ENCODE results near the gene NCAN. TPM values are rescaled to one million over a fixed set of nuclear protein-coding genes. Genes with fewer than 3 reads are reported as not detected.

NCAN gene
- total and polyA plus RNA-seq, 9 of the 15 experiments (the other 6 are each of a cell fraction or from before 2014, with no cell fraction given) = 0.04 TPM; not detected in 8

GRCh38 chr19:19271828-19272599, 60.3 kb downstream of the NCAN start:
- ChIA-PET CTCF (ENCODE audit: low intra/inter-chr PET ratio) (no interaction called here), POLR2A (interaction anchor here (0.6 kb wide), 1 partner anchor 72 kb away, joined by 3 read pairs; no protein-coding TSS in a partner anchor)
- no peak overlapping the region for H2AFZ ChIP-seq (ENCODE audit: low read depth, low read length)
- no peaks in the 10 kb centered on the region for H3K9me3 ChIP-seq (replicated peaks; ENCODE audit: control insufficient read depth, insufficient read depth, low read depth, low read length)
- H3K27ac ChIP-seq (ENCODE audit: extremely low read depth, low read depth, low read length) = no peak overlapping the region
- TF ChIP-seq NFATC3 (IDR thresholded peaks at IDR 0.05) (no peak), NRF1 (conservative IDR thresholded peaks at IDR 0.05 in 1 of 2, IDR thresholded peaks at IDR 0.05 in 1 of 2) (no peak), RBM15 (IDR thresholded peaks at IDR 0.05; ENCODE audit: insufficient read depth, low read length) (no peak), U2AF1 (optimal IDR thresholded peaks at IDR 0.05; ENCODE audit: low read depth, low read length) (no peak)
- DNase-seq (ENCODE audit: extremely low read depth in 1 of 4, low spot score in 3 of 4) (no peak), FAIRE-seq (no peak), ATAC-seq (no peak)
- no peaks in the 10 kb centered on the region for H3K79me2 ChIP-seq (ENCODE audit: control insufficient read depth, insufficient read depth, low read length)
- H3K4me3 ChIP-seq = no peak overlapping the region
- H3K4me1 ChIP-seq (replicated peaks in 1 of 2; ENCODE audit: control insufficient read depth in 2 of 2, insufficient read depth in 2 of 2, low read length in 2 of 2) = peaks cover 2 to 17% of the 10 kb centered on the region in 2 experiments; a peak in 3 of 5 replicates
- no TSS peak for BruUV-seq (replicated peaks)
- peaks cover 0 to 15% of the 10 kb centered on the region in 2 experiments; a peak in 3 of 5 replicates for H3K27me3 ChIP-seq (ENCODE audit: control insufficient read depth in 2 of 2, insufficient read depth in 2 of 2, low read length in 2 of 2)
- H3K9ac ChIP-seq (ENCODE audit: insufficient read depth in 1 of 2, low read depth in 2 of 2, low read length in 2 of 2) = no peak overlapping the region
- H3K4me2 ChIP-seq (ENCODE audit: insufficient read depth, low read length) = no peak overlapping the region
- in situ Hi-C loops (cut with MboI) (no loop called here), intact Hi-C loops (cut with micrococcal nuclease) (no loop called here)
- H4K20me1 ChIP-seq (replicated peaks; ENCODE audit: control insufficient read depth, insufficient read depth, low read length) = 0 out of 2 replicates have a peak, but pooled peaks cover 3% of the 10 kb centered on the region
- WGBS (ENCODE audit: insufficient coverage, low coverage, missing lambda C conversion rate) = 12% methylated on average over 8 of the region's 8 CpGs
- peaks cover 4% of the 10 kb centered on the region for H3K9me1 ChIP-seq (ENCODE audit: control insufficient read depth, insufficient read depth, low read length)
- H3K36me3 ChIP-seq (ENCODE audit: control insufficient read depth, insufficient read depth, low read length) = peaks cover 16% of the 10 kb centered on the region; the same call in 2 of the 3 replicates

DNA sequence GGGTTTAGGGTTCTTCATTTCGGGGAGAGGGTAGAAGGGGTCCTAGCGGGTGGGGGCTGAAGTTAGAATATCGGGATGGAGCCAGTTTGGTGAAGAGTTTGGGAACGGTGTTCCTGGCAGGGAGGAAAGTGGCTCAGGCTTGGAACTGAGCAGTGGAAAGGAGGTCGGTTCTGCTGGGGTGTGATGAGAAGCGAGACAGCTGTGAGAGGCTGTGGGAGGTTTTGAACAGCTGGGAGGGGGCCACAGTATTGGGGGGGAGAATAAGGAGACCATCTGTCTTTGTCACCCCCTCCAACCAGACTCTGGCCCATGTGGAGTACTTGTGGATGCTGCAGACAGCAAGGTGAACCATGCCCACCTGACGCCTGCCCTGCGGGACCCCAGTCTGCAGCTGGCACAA, 62.4 kb downstream of the NCAN start:
- Histone ChIP-seq H4K20me1 (replicated peaks; ENCODE audit: control insufficient read depth, insufficient read depth, low read length) (peaks cover 2% of the 10 kb centered on the region; the same call in 1 of the 2 replicates), H3K9me3 (replicated peaks; ENCODE audit: control insufficient read depth, insufficient read depth, low read depth, low read length) (no peaks in the 10 kb centered on the region), H2AFZ (ENCODE audit: low read depth, low read length) (no peak overlapping the region), H3K36me3 (ENCODE audit: control insufficient read depth, insufficient read depth, low read length) (peaks cover 36% of the 10 kb centered on the region; the same call in 2 of the 3 replicates), H3K27me3 (ENCODE audit: control insufficient read depth in 2 of 2, insufficient read depth in 2 of 2, low read length in 2 of 2) (peaks cover 0 to 7% of the 10 kb centered on the region in 2 experiments; a peak in 2 of 5 replicates), H3K27ac (ENCODE audit: extremely low read depth, low read depth, low read length) (no peak overlapping the region), H3K4me1 (replicated peaks in 1 of 2; ENCODE audit: control insufficient read depth in 2 of 2, insufficient read depth in 2 of 2, low read length in 2 of 2) (peaks cover 2 to 17% of the 10 kb centered on the region in 2 experiments; a peak in 3 of 5 replicates), H3K4me3 (no peak overlapping the region), H3K9ac (ENCODE audit: insufficient read depth in 1 of 2, low read depth in 2 of 2, low read length in 2 of 2) (no peak overlapping the region), H3K4me2 (ENCODE audit: insufficient read depth, low read length) (no peak overlapping the region), H3K9me1 (ENCODE audit: control insufficient read depth, insufficient read depth, low read length) (peaks cover 4% of the 10 kb centered on the region), H3K79me2 (ENCODE audit: control insufficient read depth, insufficient read depth, low read length) (no peaks in the 10 kb centered on the region)
- 62% methylated on average over 8 of the region's 8 CpGs for WGBS (ENCODE audit: insufficient coverage, low coverage, missing lambda C conversion rate)
- BruUV-seq (replicated peaks) = no TSS peak
- FAIRE-seq = no peak
- in situ Hi-C loops (cut with MboI) = no loop called here
- no peak for ATAC-seq
- TF ChIP-seq HES1 (IDR thresholded peaks at IDR 0.05; ENCODE audit: low read depth) = no peak
- no peak for TF ChIP-seq HCFC1 (IDR thresholded peaks at IDR 0.05; ENCODE audit: low read depth, low read length)
- no peak for TF ChIP-seq IRF1 (CRISPR knock-in tag; IDR thresholded peaks at IDR 0.05; ENCODE audit: borderline replicate concordance)
- no peak for TF ChIP-seq NR1H2 (CRISPR knock-in tag; IDR thresholded peaks at IDR 0.05)
- TF ChIP-seq PTBP1 (IDR thresholded peaks at IDR 0.05; ENCODE audit: low read depth, low read length) = no peak
- no peak for TF ChIP-seq SREBF1 (IDR thresholded peaks at IDR 0.05; ENCODE audit: borderline replicate concordance, low read depth, low read length)
- TF ChIP-seq NFIC (IDR thresholded peaks at IDR 0.05) = no peak
- no peak for TF ChIP-seq L3MBTL2 (IDR thresholded peaks at IDR 0.05)
- TF ChIP-seq PHF20 (IDR thresholded peaks at IDR 0.05; ENCODE audit: partially characterized antibody) = no peak
- CTCF ChIA-PET (ENCODE audit: low intra/inter-chr PET ratio) = no interaction called here
- DNase-seq (ENCODE audit: extremely low read depth in 1 of 4, low spot score in 3 of 4) = no peak
- intact Hi-C loops (cut with micrococcal nuclease) = no loop called here
- POLR2A ChIA-PET = no interaction called here

Data from K562 (cell line).